ENCODE measurements around the gene BICC1. TPM values are rescaled to one million over a fixed set of nuclear protein-coding genes. Genes with fewer than 3 reads are reported as not detected.

Gene BICC1
- total and polyA plus RNA-seq, 2 of the 8 experiments (the other 6 are each of a cell fraction or from before 2014, with no cell fraction given), result 0.20 to 0.73 TPM

- Histone ChIP-seq H3K9me3 (ENCODE audit: insufficient read depth in 2 of 2, low read depth in 1 of 2, low read length in 1 of 2) (no peaks in the 10 kb centered on the region), H3K23me2 (ENCODE audit: low read depth, low read length) (no peaks in the 10 kb centered on the region), H4K5ac (ENCODE audit: insufficient read length, low read depth, low read length) (no peak overlapping the region), H2BK12ac (ENCODE audit: low read depth, low read length) (no peak overlapping the region), H2AK5ac (ENCODE audit: low read depth, low read length) (no peak overlapping the region), H4K91ac (replicated peaks; ENCODE audit: insufficient read length, low read length) (no peak overlapping the region), H3K4ac (replicated peaks; ENCODE audit: insufficient read length, low read depth, low read length) (no peak overlapping the region), H2AFZ (ENCODE audit: low read length) (no peak overlapping the region), H4K8ac (ENCODE audit: extremely low read depth, insufficient read depth, low read length) (no peak overlapping the region), H3K4me2 (ENCODE audit: insufficient read depth in 1 of 2, low read depth in 2 of 2, low read length in 2 of 2) (no peak overlapping the region), H3K36me3 (ENCODE audit: control insufficient read depth in 2 of 4, insufficient read depth in 4 of 4, low read length in 3 of 4) (no peaks in the 10 kb centered on the region), H3K18ac (ENCODE audit: extremely low read depth, low read length) (no peak overlapping the region), H3K14ac (ENCODE audit: insufficient read length) (no peak overlapping the region), H3K4me3 (ENCODE audit: extremely low read depth in 1 of 4, insufficient read depth in 2 of 4, low read depth in 3 of 4, low read length in 4 of 4) (no peak overlapping the region), H3K79me2 (ENCODE audit: control insufficient read depth in 1 of 2, insufficient read depth in 2 of 2, low read length in 2 of 2) (no peaks in the 10 kb centered on the region), H3K23ac (ENCODE audit: insufficient read length) (no peak overlapping the region), H2BK20ac (ENCODE audit: low read length) (no peak overlapping the region), H3K27me3 (replicated peaks in 1 of 4; ENCODE audit: control insufficient read depth in 3 of 4, extremely low read depth in 1 of 4, insufficient read depth in 3 of 4, low read length in 3 of 4) (no peaks in the 10 kb centered on the region), H2BK5ac (ENCODE audit: low read depth, low read length) (no peak overlapping the region), H4K20me1 (replicated peaks in 1 of 2; ENCODE audit: control insufficient read depth in 1 of 2, insufficient read depth in 2 of 2, low read length in 2 of 2) (no peaks in the 10 kb centered on the region), H3K56ac (replicated peaks; ENCODE audit: insufficient read length, low read depth, low read length) (no peak overlapping the region), H3K9ac (replicated peaks in 1 of 4; ENCODE audit: extremely low read depth in 1 of 4, low read depth in 3 of 4, low read length in 3 of 4) (no peak overlapping the region), H3K79me1 (ENCODE audit: low read depth, low read length) (no peaks in the 10 kb centered on the region), H2BK120ac (replicated peaks; ENCODE audit: low read depth, low read length) (no peak overlapping the region), H3K27ac (ENCODE audit: low read depth, low read length) (no peak overlapping the region), H3K4me1 (replicated peaks in 1 of 4; ENCODE audit: control insufficient read depth in 3 of 4, insufficient read depth in 4 of 4, low read length in 3 of 4) (no peaks in the 10 kb centered on the region), H2BK15ac (ENCODE audit: low read length) (no peak overlapping the region)
- POLR2A ChIA-PET (ENCODE audit: partially characterized antibody), result no interaction called here
- FAIRE-seq (no peak), DNase-seq (ENCODE audit: low read depth in 1 of 2, low spot score in 2 of 2) (no peak)
- CTCF ChIA-PET (ENCODE audit: partially characterized antibody), result no interaction called here
- 95% methylated on average over 1 of the region's 1 CpG; no CpG with 5 or more reads in 1 of the 2 experiments for WGBS, 2 experiments (ENCODE audit: extremely low coverage in 1 of 2, insufficient coverage in 1 of 2, insufficient read length in 1 of 2, insufficient replicate concordance in 2 of 2, low coverage in 1 of 2, low lambda C conversion rate in 2 of 2, missing lambda C conversion rate in 1 of 2)
- TF ChIP-seq SAP30 (IDR thresholded peaks at IDR 0.05; ENCODE audit: insufficient read depth, insufficient replicate concordance, low read length) (no peak), BCL11A (IDR thresholded peaks at IDR 0.05; ENCODE audit: low read depth in 2 of 2, low read length in 2 of 2) (no peak), BACH1 (IDR thresholded peaks at IDR 0.05; ENCODE audit: low read length) (no peak), NRF1 (IDR thresholded peaks at IDR 0.05; ENCODE audit: low read depth, low read length) (no peak), SP4 (IDR thresholded peaks at IDR 0.05; ENCODE audit: low read length) (no peak), JUND (IDR thresholded peaks at IDR 0.05; ENCODE audit: low read length) (no peak), ATF3 (IDR thresholded peaks at IDR 0.05; ENCODE audit: insufficient read depth, low read depth, low read length) (no peak), JUN (IDR thresholded peaks at IDR 0.05; ENCODE audit: low read depth, low read length) (no peak), CTBP2 (IDR thresholded peaks at IDR 0.05; ENCODE audit: borderline replicate concordance, insufficient read depth, insufficient read length, low read length) (no peak), RAD21 (IDR thresholded peaks at IDR 0.05 in 1 of 2, conservative IDR thresholded peaks at IDR 0.05 in 1 of 2; ENCODE audit: low read depth in 2 of 2, low read length in 2 of 2) (no peak), ASH2L (IDR thresholded peaks at IDR 0.05; ENCODE audit: low read length) (no peak), USF2 (IDR thresholded peaks at IDR 0.05; ENCODE audit: low read length) (no peak)
Measured at GRCh38 chr10:58838561-58839208, 326.0 kb downstream of the BICC1 start.
